ENCODE results near the gene ARHGAP10.
"Not testable (repeated sequence)": the region's sequence is repeated elsewhere in the genome, so short reads cannot be mapped to it uniquely, and the experiment has no call there.

ARHGAP10 gene

GRCh38 chr4:147862043-147862692 lies 130.3 kb downstream of the ARHGAP10 start:
- H3K9me3 Mint-ChIP-seq = no peaks in the 10 kb centered on the region
- no peaks in the 10 kb centered on the region for H3K36me3 Mint-ChIP-seq
- H3K4me3 Mint-ChIP-seq = no peak overlapping the region
- peaks cover 2% of the 10 kb centered on the region for H3K4me1 Mint-ChIP-seq
- ATAC-seq (ENCODE audit: low read depth) (no peak), DNase-seq (ENCODE audit: low spot score in 2 of 2) (no peak)
- no peak overlapping the region for H3K27ac Mint-ChIP-seq
- H3K27me3 Mint-ChIP-seq = peaks cover 2% of the 10 kb centered on the region

- Mint-ChIP-seq H3K36me3 (no peaks in the 10 kb centered on the region), H3K27ac (no peak overlapping the region), H3K27me3 (peaks cover 2% of the 10 kb centered on the region), H3K4me1 (peaks cover 2% of the 10 kb centered on the region), H3K9me3 (no peaks in the 10 kb centered on the region), H3K4me3 (no peak overlapping the region)
- DNase-seq (ENCODE audit: low spot score in 2 of 2) (no peak), ATAC-seq (ENCODE audit: low read depth) (no peak)
Observed at GRCh38 chr4:147863111-147863747, 131.3 kb downstream of the ARHGAP10 start.

- ATAC-seq (ENCODE audit: low read depth) (no peak), DNase-seq (ENCODE audit: low spot score in 2 of 2) (no peak)
- Mint-ChIP-seq H3K9me3 (no peaks in the 10 kb centered on the region), H3K27ac (no peak overlapping the region), H3K4me3 (no peak overlapping the region), H3K4me1 (peaks cover 2% of the 10 kb centered on the region), H3K27me3 (peaks cover 2% of the 10 kb centered on the region), H3K36me3 (no peaks in the 10 kb centered on the region)
Observed at GRCh38 chr4:147863808-147864472, 132.1 kb downstream of the ARHGAP10 start.

GRCh38 chr4:147864607-147865006 lies 132.7 kb downstream of the ARHGAP10 start:
- H3K27ac Mint-ChIP-seq = no peak overlapping the region
- H3K4me3 Mint-ChIP-seq = no peak overlapping the region
- H3K36me3 Mint-ChIP-seq = no peaks in the 10 kb centered on the region
- no peak for DNase-seq (ENCODE audit: low spot score in 2 of 2)
- peaks cover 2% of the 10 kb centered on the region for H3K4me1 Mint-ChIP-seq
- no peaks in the 10 kb centered on the region for H3K9me3 Mint-ChIP-seq
- H3K27me3 Mint-ChIP-seq = peaks cover 2% of the 10 kb centered on the region
- no peak for ATAC-seq (ENCODE audit: low read depth)

GRCh38 chr4:147865926-147866325 lies 134.0 kb downstream of the ARHGAP10 start:
- H3K27ac Mint-ChIP-seq = no peak overlapping the region
- H3K4me3 Mint-ChIP-seq = no peak overlapping the region
- H3K9me3 Mint-ChIP-seq = no peaks in the 10 kb centered on the region
- DNase-seq (ENCODE audit: low spot score in 2 of 2) (no peak), ATAC-seq (ENCODE audit: low read depth) (no peak)
- H3K27me3 Mint-ChIP-seq = peaks cover 4% of the 10 kb centered on the region
- H3K4me1 Mint-ChIP-seq = peaks cover 2% of the 10 kb centered on the region
- H3K36me3 Mint-ChIP-seq = no peaks in the 10 kb centered on the region

GRCh38 chr4:147866532-147867271 lies 134.8 kb downstream of the ARHGAP10 start:
- H3K4me3 Mint-ChIP-seq = no peak overlapping the region
- H3K27ac Mint-ChIP-seq = no peak overlapping the region
- peaks cover 2% of the 10 kb centered on the region for H3K4me1 Mint-ChIP-seq
- peak; percentile 97 for ATAC-seq (ENCODE audit: low read depth)
- H3K27me3 Mint-ChIP-seq = peaks cover 4% of the 10 kb centered on the region
- no peaks in the 10 kb centered on the region for H3K9me3 Mint-ChIP-seq
- DNase-seq (ENCODE audit: low spot score in 2 of 2) = peak; percentile 77 to 81
- no peaks in the 10 kb centered on the region for H3K36me3 Mint-ChIP-seq

GRCh38 chr4:147874109-147874508 lies 142.2 kb downstream of the ARHGAP10 start:
- ATAC-seq (ENCODE audit: low read depth) (no peak), DNase-seq (ENCODE audit: low spot score in 2 of 2) (no peak)
- Mint-ChIP-seq H3K27me3 (peaks cover 2% of the 10 kb centered on the region), H3K9me3 (no peaks in the 10 kb centered on the region), H3K36me3 (no peaks in the 10 kb centered on the region), H3K4me3 (no peak overlapping the region), H3K4me1 (no peaks in the 10 kb centered on the region), H3K27ac (no peak overlapping the region)

- H3K27ac Mint-ChIP-seq = no peak overlapping the region
- no peaks in the 10 kb centered on the region for H3K36me3 Mint-ChIP-seq
- DNase-seq (ENCODE audit: low spot score in 2 of 2) (no peak), ATAC-seq (ENCODE audit: low read depth) (no peak)
- no peaks in the 10 kb centered on the region for H3K4me1 Mint-ChIP-seq
- no peak overlapping the region for H3K4me3 Mint-ChIP-seq
- H3K9me3 Mint-ChIP-seq = no peaks in the 10 kb centered on the region
- H3K27me3 Mint-ChIP-seq = peaks cover 1% of the 10 kb centered on the region
Observed at GRCh38 chr4:147877308-147877771, 145.5 kb downstream of the ARHGAP10 start.

- no peak overlapping the region for H3K4me3 Mint-ChIP-seq
Observed at GRCh38 chr4:147879676-147880075, 147.8 kb downstream of the ARHGAP10 start.

GRCh38 chr4:147880511-147880910 lies 148.6 kb downstream of the ARHGAP10 start:
- Mint-ChIP-seq H3K27ac (no peak overlapping the region), H3K4me3 (no peak overlapping the region), H3K27me3 (peaks cover 1% of the 10 kb centered on the region), H3K9me3 (peaks cover 5% of the 10 kb centered on the region), H3K36me3 (no peaks in the 10 kb centered on the region), H3K4me1 (no peaks in the 10 kb centered on the region)
- ATAC-seq (ENCODE audit: low read depth) (no peak), DNase-seq (ENCODE audit: low spot score in 2 of 2) (no peak)

More at GRCh38 chr4:147879676-147880075, 147.8 kb downstream of the ARHGAP10 start:
- Mint-ChIP-seq H3K9me3 (peaks cover 3% of the 10 kb centered on the region), H3K36me3 (no peaks in the 10 kb centered on the region), H3K4me1 (no peaks in the 10 kb centered on the region), H3K27ac (no peak overlapping the region), H3K27me3 (peaks cover 1% of the 10 kb centered on the region)
- no peak for ATAC-seq (ENCODE audit: low read depth)
- DNase-seq (ENCODE audit: low spot score in 2 of 2) = no peak

- Mint-ChIP-seq H3K9me3 (peaks cover 17% of the 10 kb centered on the region), H3K4me1 (no peaks in the 10 kb centered on the region), H3K27ac (no peak overlapping the region), H3K4me3 (no peak overlapping the region), H3K36me3 (peaks cover 3% of the 10 kb centered on the region), H3K27me3 (peaks cover 6% of the 10 kb centered on the region)
- no peak for ATAC-seq (ENCODE audit: low read depth)
- DNase-seq (ENCODE audit: low spot score in 2 of 2) = no peak
Observed at GRCh38 chr4:147884536-147884935, 152.6 kb downstream of the ARHGAP10 start.

- peaks cover 17% of the 10 kb centered on the region for H3K9me3 Mint-ChIP-seq
- not testable (repeated sequence) for H3K27me3 Mint-ChIP-seq; DNase-seq (ENCODE audit: low spot score in 2 of 2); H3K4me1 Mint-ChIP-seq; H3K27ac Mint-ChIP-seq; ATAC-seq (ENCODE audit: low read depth); H3K36me3 Mint-ChIP-seq; H3K4me3 Mint-ChIP-seq
Observed at GRCh38 chr4:147885216-147885615, 153.3 kb downstream of the ARHGAP10 start.

- Mint-ChIP-seq H3K27me3 (peaks cover 5% of the 10 kb centered on the region), H3K9me3 (peaks cover 8% of the 10 kb centered on the region), H3K36me3 (peaks cover 3% of the 10 kb centered on the region), H3K4me3 (no peak overlapping the region), H3K27ac (no peak overlapping the region), H3K4me1 (no peaks in the 10 kb centered on the region)
- ATAC-seq (ENCODE audit: low read depth) = no peak
- DNase-seq (ENCODE audit: low spot score in 2 of 2) = no peak
Observed at GRCh38 chr4:147891476-147892115, 159.7 kb downstream of the ARHGAP10 start.
